Astrocyte of the spinal cord (primary cell): ENCODE data around the gene TACC3.

ENCODE experiments used
- DNase-seq: peaks from one replicate; pipeline ENCODE4 v3.0.0; 2011; ENCODE audit warnings: low read depth, low spot score
- H3K4me3 ChIP-seq: 2 replicates; pipeline ENCODE4 v1.5.1; 2011; ENCODE audit warnings: low read depth, mild to moderate bottlenecking, low read length, moderate library complexity
- CTCF ChIP-seq: IDR thresholded peaks from 2 replicates; pipeline ENCODE4 v1.5.1; 2012; ENCODE audit warnings: low read depth, mild to moderate bottlenecking, low read length, inconsistent platforms
- in situ Hi-C: cut with HindIII; loops from 2 replicates; pipeline ENCODE4 v1.10.0; 2017; ENCODE audit warnings: low sequenced_read_pairs

The TACC3 gene

GRCh38 chr4:1778642-1779392 is 57.5 kb downstream of the TACC3 start:
- in situ Hi-C loops, result no loop called here
- DNase-seq, result no peak
- H3K4me3 ChIP-seq, result no peak overlapping the region
- no peak for TF ChIP-seq CTCF

- no peak for TF ChIP-seq CTCF
- no peak overlapping the region for H3K4me3 ChIP-seq
- in situ Hi-C loops, result no loop called here
Observed at GRCh38 chr4:1779588-1780382, 58.5 kb downstream of the TACC3 start.

GRCh38 chr4:1780435-1780834 is 59.1 kb downstream of the TACC3 start:
- TF ChIP-seq CTCF, result no peak
- no peak overlapping the region for H3K4me3 ChIP-seq
- in situ Hi-C loops, result no loop called here
- no peak for DNase-seq

More at GRCh38 chr4:1779588-1780382, 58.5 kb downstream of the TACC3 start:
- DNase-seq, result no peak

GRCh38 chr4:1783015-1783414 is 61.7 kb downstream of the TACC3 start:
- TF ChIP-seq CTCF, result no peak
- no peak overlapping the region for H3K4me3 ChIP-seq
- in situ Hi-C loops, result no loop called here
- DNase-seq, result no peak

GRCh38 chr4:1783970-1784369 is 62.6 kb downstream of the TACC3 start:
- no peak for DNase-seq

GRCh38 chr4:1784395-1784788 is 63.1 kb downstream of the TACC3 start:
- TF ChIP-seq CTCF, result no peak
- in situ Hi-C loops, result no loop called here
- no peak overlapping the region for H3K4me3 ChIP-seq
- no peak for DNase-seq

More at GRCh38 chr4:1783970-1784369, 62.6 kb downstream of the TACC3 start:
- TF ChIP-seq CTCF, result no peak
- in situ Hi-C loops, result no loop called here
- no peak overlapping the region for H3K4me3 ChIP-seq
